OCI-LY7 (cell line): ENCODE results near the gene ARRB2. TPM values are rescaled to one million over a fixed set of nuclear protein-coding genes. Genes with fewer than 3 reads are reported as not detected.

Experiments
- BruUV-seq: library from RNA; stranded (reverse); fragments of 400-500 nt; replicated peaks from 2 replicates; lab custom pipeline; 2021; lab: Mats Ljungman, UMichigan
- CTCF ChIA-PET: fragments of 300-600 bp; sonication (Branson Sonifier 250); formaldehyde crosslinking; loops from one replicate; lab custom pipeline; 2022; ENCODE audit warnings: antibody characterized with exemption; ENCODE audit not compliant: unreplicated experiment; lab: Charles Lee
- POLR2A ChIA-PET: fragments of 300-600 bp; sonication (Branson Sonifier 250); formaldehyde crosslinking; loops from one replicate; lab custom pipeline; 2022; ENCODE audit warnings: antibody characterized with exemption; lab: Charles Lee
- DNase-seq: peaks from one replicate; pipeline ENCODE4 v3.0.0-alpha.2; 2015; ENCODE audit warnings: low spot score
- H2AFZ ChIP-seq: fragments of 200-600 bp; sonication (generic), shearing (Covaris generic); 2 replicates; pipeline ENCODE4 v1.6.1; 2014; ENCODE audit warnings: mild to moderate bottlenecking, antibody characterized with exemption, low read length, moderate library complexity
- H3K27ac ChIP-seq: fragments of 200-600 bp; sonication (generic); 2 replicates; pipeline ENCODE4 v1.5.1; 2014; ENCODE audit warnings: mixed run types, low read depth, mild to moderate bottlenecking, moderate library complexity, low read length, inconsistent platforms; ENCODE audit not compliant: poor library complexity, severe bottlenecking
- H3K36me3 ChIP-seq: fragments of 200-600 bp; sonication (generic); 2 replicates; pipeline ENCODE4 v1.6.1; 2014; ENCODE audit warnings: mild to moderate bottlenecking, antibody characterized with exemption, low read length, moderate library complexity, mixed read lengths; ENCODE audit not compliant: insufficient read depth
- H3K4me1 ChIP-seq: fragments of 200-600 bp; sonication (generic); 2 replicates; pipeline ENCODE4 v1.5.1; 2014; ENCODE audit warnings: mild to moderate bottlenecking, low read length; ENCODE audit not compliant: insufficient read depth, poor library complexity, severe bottlenecking
- H3K4me2 ChIP-seq: fragments of 200-600 bp; sonication (generic); 2 replicates; pipeline ENCODE4 v1.6.1; 2014; ENCODE audit warnings: mild to moderate bottlenecking, low read length
- H3K4me3 ChIP-seq: fragments of 200-600 bp; sonication (generic); 2 replicates; pipeline ENCODE4 v1.5.1; 2014; ENCODE audit warnings: mild to moderate bottlenecking, low read depth, low read length; ENCODE audit not compliant: poor library complexity, severe bottlenecking
- H3K79me2 ChIP-seq: fragments of 200-600 bp; sonication (generic); 2 replicates; pipeline ENCODE4 v1.6.1; 2016; ENCODE audit warnings: low read depth, mild to moderate bottlenecking, low read length, moderate library complexity, mixed read lengths; ENCODE audit not compliant: insufficient read depth
- H3K9me2 ChIP-seq: fragments of 200-600 bp; sonication (generic); 2 replicates; pipeline ENCODE4 v1.6.1; 2016; ENCODE audit warnings: mild to moderate bottlenecking, low read length, mixed read lengths; ENCODE audit not compliant: insufficient read depth
- H3K9me3 ChIP-seq: fragments of 200-600 bp; sonication (generic); 2 replicates; pipeline ENCODE4 v1.6.1; 2014; ENCODE audit warnings: mild to moderate bottlenecking, mixed run types, low read length, mixed read lengths
- H4K20me1 ChIP-seq: fragments of 200-600 bp; sonication (generic); 2 replicates; pipeline ENCODE4 v1.6.1; 2014; ENCODE audit warnings: mild to moderate bottlenecking, antibody characterized with exemption, low read length, moderate library complexity, mixed read lengths; ENCODE audit not compliant: insufficient read depth
- EZH2phosphoT487 ChIP-seq: fragments of 200-600 bp; sonication (generic); IDR thresholded peaks from 2 replicates; pipeline ENCODE4 v1.6.1; 2018; ENCODE audit warnings: low read depth, borderline replicate concordance, mild to moderate bottlenecking, mixed run types, antibody characterized with exemption, low read length, moderate library complexity, mixed read lengths
- intact Hi-C: fragments of 100-400 bp; cut with micrococcal nuclease; formaldehyde crosslinking; loops from one replicate; pipeline ENCODE4 v1.10.0; 2022; ENCODE audit not compliant: unreplicated experiment
- total RNA-seq, 2 experiments: library from RNA; depleted of rRNA in 1 of 2; stranded (reverse); fragments of >200 nt in 1 of 2; shearing (Covaris generic) in 1 of 2; gene quantifications; 2 replicates each; pipeline ENCODE4 v1.2.3, GENCODE V29; 2014 to 2022
- TF ChIP-seq, protein P1 (sequence below): fragments of 200-600 bp; sonication (generic); conservative IDR thresholded peaks from 2 replicates; pipeline ENCODE4 v1.5.1; 2014; ENCODE audit warnings: mild to moderate bottlenecking, antibody characterized with exemption, low read length, moderate library complexity, mixed read lengths

ARRB2 gene
- total RNA-seq, 2 experiments from 2014 or later: 56.7 to 84.9 TPM

DNA sequence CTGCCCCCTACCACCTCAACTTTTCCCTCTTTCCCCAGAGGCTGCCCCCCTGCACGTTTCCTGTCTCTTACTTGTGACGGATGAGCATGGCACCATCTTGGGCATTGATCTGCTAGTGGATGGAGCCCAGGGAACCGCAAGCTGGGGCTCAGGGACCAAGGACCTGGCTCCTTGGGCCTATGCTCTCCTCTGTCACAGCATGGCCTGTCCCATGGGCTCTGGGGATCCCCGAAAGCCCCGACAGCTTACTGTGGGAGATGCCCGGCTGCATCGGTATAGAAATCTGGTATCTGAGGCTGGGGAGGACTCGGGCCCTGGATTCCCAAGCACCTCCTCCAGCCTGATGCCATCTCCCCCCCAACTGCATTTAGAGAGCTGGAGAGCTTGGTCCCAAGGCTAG, 31.1 kb downstream of the ARRB2 start:
- H3K4me1 ChIP-seq: peaks cover 6% of the 10 kb centered on the region
- H3K27ac ChIP-seq: no peak overlapping the region
- H3K79me2 ChIP-seq: no peaks in the 10 kb centered on the region
- ChIA-PET POLR2A (no interaction called here), CTCF (no interaction called here)
- DNase-seq: no peak
- H3K9me2 ChIP-seq: no peaks in the 10 kb centered on the region
- no peak for TF ChIP-seq EZH2phosphoT487
- TF ChIP-seq, protein P1, sequence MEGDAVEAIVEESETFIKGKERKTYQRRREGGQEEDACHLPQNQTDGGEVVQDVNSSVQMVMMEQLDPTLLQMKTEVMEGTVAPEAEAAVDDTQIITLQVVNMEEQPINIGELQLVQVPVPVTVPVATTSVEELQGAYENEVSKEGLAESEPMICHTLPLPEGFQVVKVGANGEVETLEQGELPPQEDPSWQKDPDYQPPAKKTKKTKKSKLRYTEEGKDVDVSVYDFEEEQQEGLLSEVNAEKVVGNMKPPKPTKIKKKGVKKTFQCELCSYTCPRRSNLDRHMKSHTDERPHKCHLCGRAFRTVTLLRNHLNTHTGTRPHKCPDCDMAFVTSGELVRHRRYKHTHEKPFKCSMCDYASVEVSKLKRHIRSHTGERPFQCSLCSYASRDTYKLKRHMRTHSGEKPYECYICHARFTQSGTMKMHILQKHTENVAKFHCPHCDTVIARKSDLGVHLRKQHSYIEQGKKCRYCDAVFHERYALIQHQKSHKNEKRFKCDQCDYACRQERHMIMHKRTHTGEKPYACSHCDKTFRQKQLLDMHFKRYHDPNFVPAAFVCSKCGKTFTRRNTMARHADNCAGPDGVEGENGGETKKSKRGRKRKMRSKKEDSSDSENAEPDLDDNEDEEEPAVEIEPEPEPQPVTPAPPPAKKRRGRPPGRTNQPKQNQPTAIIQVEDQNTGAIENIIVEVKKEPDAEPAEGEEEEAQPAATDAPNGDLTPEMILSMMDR: no peak
- intact Hi-C loops: no loop called here
- no peaks in the 10 kb centered on the region for H3K9me3 ChIP-seq
- H2AFZ ChIP-seq: no peak overlapping the region
- no peak overlapping the region for H3K4me2 ChIP-seq
- no TSS peak for BruUV-seq
- no peak overlapping the region for H3K4me3 ChIP-seq
- no peaks in the 10 kb centered on the region for H3K36me3 ChIP-seq
- no peaks in the 10 kb centered on the region for H4K20me1 ChIP-seq

DNA sequence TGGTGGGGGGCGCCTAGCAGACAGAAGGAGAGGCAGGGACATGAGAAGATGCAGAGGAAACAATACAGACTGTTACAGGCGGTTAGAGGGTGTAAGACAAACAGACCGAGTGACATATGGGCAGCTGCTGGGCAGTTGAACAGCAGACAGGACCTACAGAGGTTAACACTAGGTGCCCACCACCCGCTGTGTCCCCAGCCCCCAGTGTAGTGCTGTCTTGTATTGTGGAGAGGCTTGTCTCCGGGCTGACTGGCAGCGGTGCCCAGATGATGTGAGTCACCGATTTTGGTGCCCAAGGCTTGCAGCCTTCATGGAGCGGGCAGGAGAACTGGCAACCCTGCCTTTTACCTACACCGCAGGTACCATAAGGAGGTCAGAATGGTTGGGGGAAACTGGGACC, 31.7 kb downstream of the ARRB2 start:
- H3K9me3 ChIP-seq: no peaks in the 10 kb centered on the region
- H3K27ac ChIP-seq: no peak overlapping the region
- BruUV-seq: no TSS peak
- no peak for DNase-seq
- H2AFZ ChIP-seq: no peak overlapping the region
- peaks cover 6% of the 10 kb centered on the region for H3K4me1 ChIP-seq
- H4K20me1 ChIP-seq: no peaks in the 10 kb centered on the region
- CTCF ChIA-PET: no interaction called here
- H3K4me2 ChIP-seq: no peak overlapping the region
- intact Hi-C loops: no loop called here
- POLR2A ChIA-PET: no interaction called here
- H3K36me3 ChIP-seq: no peaks in the 10 kb centered on the region
- no peak overlapping the region for H3K4me3 ChIP-seq
- H3K9me2 ChIP-seq: no peaks in the 10 kb centered on the region
- H3K79me2 ChIP-seq: no peaks in the 10 kb centered on the region
- TF ChIP-seq, protein P1: no peak
- TF ChIP-seq EZH2phosphoT487: no peak

DNA sequence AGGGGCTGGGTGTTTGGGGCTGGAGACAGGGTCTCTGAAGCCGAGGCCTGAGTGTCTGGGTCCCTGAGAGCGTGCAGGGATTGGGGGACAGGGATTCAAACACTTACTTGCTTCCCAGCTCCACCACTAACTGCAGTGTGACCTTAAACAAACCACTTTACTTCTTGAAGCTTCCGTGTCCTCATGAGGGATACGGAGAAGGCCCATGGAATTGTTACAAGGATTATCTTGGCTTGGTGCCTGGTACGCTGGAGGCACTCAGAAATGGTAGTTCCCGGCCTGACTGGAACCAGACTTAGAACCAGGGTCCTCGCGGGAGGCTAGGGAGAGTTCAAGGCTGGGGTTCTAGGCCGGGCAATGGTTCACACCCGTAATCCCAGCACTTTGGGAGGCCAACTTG, 32.2 kb downstream of the ARRB2 start:
- Histone ChIP-seq H3K9me2 (no peaks in the 10 kb centered on the region), H2AFZ (no peak overlapping the region), H3K4me1 (peaks cover 6% of the 10 kb centered on the region), H3K4me3 (no peak overlapping the region), H4K20me1 (no peaks in the 10 kb centered on the region), H3K79me2 (no peaks in the 10 kb centered on the region), H3K9me3 (no peaks in the 10 kb centered on the region), H3K27ac (no peak overlapping the region), H3K36me3 (no peaks in the 10 kb centered on the region), H3K4me2 (no peak overlapping the region)
- no peak for DNase-seq
- POLR2A ChIA-PET: no interaction called here
- BruUV-seq: no TSS peak
- TF ChIP-seq, protein P1: no peak
- no peak for TF ChIP-seq EZH2phosphoT487
- CTCF ChIA-PET: no interaction called here
- intact Hi-C loops: no loop called here
